ENCODE data around the gene DENND10.
"Not testable (repeated sequence)": the region's sequence is repeated elsewhere in the genome, so short reads cannot be mapped to it uniquely, and the experiment has no call there.

DENND10 gene

DNA sequence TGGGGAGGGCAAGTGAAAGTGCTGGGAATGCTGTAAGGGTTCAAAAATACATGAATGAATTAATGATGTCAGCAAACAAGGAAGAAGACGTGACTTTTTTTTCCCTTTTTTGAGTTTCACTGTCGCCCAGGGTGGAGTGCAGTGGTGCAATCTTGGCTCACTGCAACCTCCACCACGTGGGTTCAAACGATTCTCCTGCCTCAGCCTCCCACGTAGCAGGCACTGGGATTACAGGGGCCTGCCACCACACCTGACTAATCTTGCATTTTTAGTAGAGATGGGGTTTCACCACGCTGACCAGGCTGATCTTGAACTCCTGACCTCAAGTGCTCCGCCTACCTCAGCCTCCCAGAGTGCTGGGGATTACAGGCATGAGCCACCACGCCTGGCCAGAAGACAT, 30.0 kb downstream of the DENND10 start:
- Histone ChIP-seq H3F3A (ENCODE audit: control insufficient read depth, insufficient read depth) (no peaks in the 10 kb centered on the region; the same call in 1 of the 2 replicates), H3K27ac (ENCODE audit: low read depth, low read length) (no peak overlapping the region), H3K9me2 (replicated peaks; ENCODE audit: control insufficient read depth, low read length) (no peaks in the 10 kb centered on the region), H3K36me3 (ENCODE audit: control insufficient read depth, low read length) (peaks cover 43% of the 10 kb centered on the region), H4K20me1 (ENCODE audit: control insufficient read depth, insufficient read depth, low read depth, low read length) (no peaks in the 10 kb centered on the region), H3K4me1 (ENCODE audit: control insufficient read depth, low read length) (peaks cover 32% of the 10 kb centered on the region), H3K79me2 (ENCODE audit: control insufficient read depth, low read length) (no peaks in the 10 kb centered on the region), H3K4me2 (ENCODE audit: low read length) (no peak overlapping the region), H3K4me3 (ENCODE audit: low read length) (no peak overlapping the region), H3K27me3 (ENCODE audit: control insufficient read depth, low read length) (no peaks in the 10 kb centered on the region), H3K9me3 (ENCODE audit: control insufficient read depth, insufficient read depth, low read length) (no peaks in the 10 kb centered on the region)
- TF ChIP-seq, protein P1, sequence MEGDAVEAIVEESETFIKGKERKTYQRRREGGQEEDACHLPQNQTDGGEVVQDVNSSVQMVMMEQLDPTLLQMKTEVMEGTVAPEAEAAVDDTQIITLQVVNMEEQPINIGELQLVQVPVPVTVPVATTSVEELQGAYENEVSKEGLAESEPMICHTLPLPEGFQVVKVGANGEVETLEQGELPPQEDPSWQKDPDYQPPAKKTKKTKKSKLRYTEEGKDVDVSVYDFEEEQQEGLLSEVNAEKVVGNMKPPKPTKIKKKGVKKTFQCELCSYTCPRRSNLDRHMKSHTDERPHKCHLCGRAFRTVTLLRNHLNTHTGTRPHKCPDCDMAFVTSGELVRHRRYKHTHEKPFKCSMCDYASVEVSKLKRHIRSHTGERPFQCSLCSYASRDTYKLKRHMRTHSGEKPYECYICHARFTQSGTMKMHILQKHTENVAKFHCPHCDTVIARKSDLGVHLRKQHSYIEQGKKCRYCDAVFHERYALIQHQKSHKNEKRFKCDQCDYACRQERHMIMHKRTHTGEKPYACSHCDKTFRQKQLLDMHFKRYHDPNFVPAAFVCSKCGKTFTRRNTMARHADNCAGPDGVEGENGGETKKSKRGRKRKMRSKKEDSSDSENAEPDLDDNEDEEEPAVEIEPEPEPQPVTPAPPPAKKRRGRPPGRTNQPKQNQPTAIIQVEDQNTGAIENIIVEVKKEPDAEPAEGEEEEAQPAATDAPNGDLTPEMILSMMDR (IDR thresholded peaks at IDR 0.05; ENCODE audit: low read depth, low read length, poor library complexity, severe bottlenecking) = no peak
- no peak for TF ChIP-seq EZH2phosphoT487 (IDR thresholded peaks at IDR 0.05; ENCODE audit: borderline replicate concordance, low read length)

DNA sequence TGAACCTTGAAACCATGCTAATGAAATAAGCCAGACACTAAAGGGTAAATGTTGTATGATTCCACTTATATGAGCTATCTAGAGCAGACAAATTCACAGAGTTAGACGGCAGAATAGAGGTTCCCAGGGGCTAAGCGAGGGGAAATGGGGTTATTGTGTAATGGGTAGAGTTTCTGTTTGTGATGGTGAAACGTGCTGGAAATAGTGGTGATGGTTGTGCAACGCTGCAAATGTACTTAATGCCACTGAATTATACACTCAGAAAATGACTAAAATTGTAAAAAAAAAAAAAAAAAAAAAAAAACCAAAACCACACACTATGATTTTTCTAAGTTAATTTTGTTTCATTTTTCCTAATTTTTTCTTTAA, 31.6 kb downstream of the DENND10 start:
- peaks cover 33% of the 10 kb centered on the region for H3K4me1 ChIP-seq (ENCODE audit: control insufficient read depth, low read length)
- no peaks in the 10 kb centered on the region for H3K27me3 ChIP-seq (ENCODE audit: control insufficient read depth, low read length)
- no peaks in the 10 kb centered on the region for H3K9me2 ChIP-seq (replicated peaks; ENCODE audit: control insufficient read depth, low read length)
- H3K4me2 ChIP-seq (ENCODE audit: low read length) = no peak overlapping the region
- no peak overlapping the region for H3K4me3 ChIP-seq (ENCODE audit: low read length)
- no peaks in the 10 kb centered on the region for H3K9me3 ChIP-seq (ENCODE audit: control insufficient read depth, insufficient read depth, low read length)
- H3F3A ChIP-seq (ENCODE audit: control insufficient read depth, insufficient read depth) = no peaks in the 10 kb centered on the region; the same call in 1 of the 2 replicates
- H3K79me2 ChIP-seq (ENCODE audit: control insufficient read depth, low read length) = no peaks in the 10 kb centered on the region
- TF ChIP-seq, protein P1 (IDR thresholded peaks at IDR 0.05; ENCODE audit: low read depth, low read length, poor library complexity, severe bottlenecking) = no peak
- no peak for TF ChIP-seq EZH2phosphoT487 (IDR thresholded peaks at IDR 0.05; ENCODE audit: borderline replicate concordance, low read length)
- no peaks in the 10 kb centered on the region for H4K20me1 ChIP-seq (ENCODE audit: control insufficient read depth, insufficient read depth, low read depth, low read length)
- H3K27ac ChIP-seq (ENCODE audit: low read depth, low read length) = no peak overlapping the region
- peaks cover 45% of the 10 kb centered on the region for H3K36me3 ChIP-seq (ENCODE audit: control insufficient read depth, low read length)

DNA sequence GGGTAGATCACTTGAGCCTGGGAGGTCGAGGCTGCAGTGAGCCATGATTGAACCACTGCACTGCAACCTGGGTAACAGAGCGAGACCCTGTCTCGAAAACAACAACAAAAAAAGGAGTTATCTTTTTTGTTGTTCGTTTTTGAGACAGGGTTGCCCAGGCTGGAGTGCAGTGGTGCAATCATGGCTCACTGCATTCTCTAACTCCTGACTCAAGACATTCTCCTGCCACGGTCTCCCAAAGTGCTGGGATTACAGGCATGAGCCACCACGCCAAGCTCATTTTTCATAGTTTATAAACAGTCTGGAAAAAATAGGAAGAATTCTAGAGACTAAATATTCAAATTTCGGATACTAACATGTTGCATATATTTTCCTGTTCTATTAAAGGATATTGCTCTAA, 32.2 kb downstream of the DENND10 start:
- TF ChIP-seq EZH2phosphoT487 (IDR thresholded peaks at IDR 0.05; ENCODE audit: borderline replicate concordance, low read length) = no peak
- TF ChIP-seq, protein P1 (IDR thresholded peaks at IDR 0.05; ENCODE audit: low read depth, low read length, poor library complexity, severe bottlenecking) = no peak
- Histone ChIP-seq H3K4me2 (ENCODE audit: low read length) (peak overlapping the region; percentile 4; the same call in 1 of the 2 replicates), H3K27ac (ENCODE audit: low read depth, low read length) (no peak overlapping the region), H3K79me2 (ENCODE audit: control insufficient read depth, low read length) (no peaks in the 10 kb centered on the region), H3F3A (ENCODE audit: control insufficient read depth, insufficient read depth) (peaks cover under 1% of the 10 kb centered on the region), H3K4me3 (ENCODE audit: low read length) (no peak overlapping the region), H3K9me3 (ENCODE audit: control insufficient read depth, insufficient read depth, low read length) (no peaks in the 10 kb centered on the region), H4K20me1 (ENCODE audit: control insufficient read depth, insufficient read depth, low read depth, low read length) (0 out of 2 replicates have a peak, but pooled peaks cover 4% of the 10 kb centered on the region), H3K36me3 (ENCODE audit: control insufficient read depth, low read length) (peaks cover 46% of the 10 kb centered on the region), H3K4me1 (ENCODE audit: control insufficient read depth, low read length) (peaks cover 27% of the 10 kb centered on the region), H3K27me3 (ENCODE audit: control insufficient read depth, low read length) (no peaks in the 10 kb centered on the region), H3K9me2 (replicated peaks; ENCODE audit: control insufficient read depth, low read length) (no peaks in the 10 kb centered on the region)

DNA sequence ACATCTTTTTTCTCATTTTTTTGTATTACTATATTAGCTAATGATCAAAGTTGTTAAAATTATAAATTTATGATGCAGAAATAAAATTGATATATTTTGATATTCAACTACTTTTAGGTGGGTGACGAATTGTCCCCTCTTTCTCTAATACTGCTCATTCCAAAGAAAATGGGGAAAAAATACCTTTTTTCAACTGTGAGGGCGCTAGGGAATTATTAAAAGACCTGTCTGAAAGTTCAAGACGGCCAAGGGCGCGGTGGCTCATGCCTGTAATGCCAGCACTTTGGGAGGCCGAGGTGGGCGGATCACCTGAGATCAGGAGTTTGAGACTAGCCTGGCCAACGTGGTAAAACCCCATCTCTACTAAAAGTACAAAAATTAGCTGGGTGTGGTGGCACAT, 34.0 kb downstream of the DENND10 start:
- H3K79me2 ChIP-seq (ENCODE audit: control insufficient read depth, low read length); H3K27me3 ChIP-seq (ENCODE audit: control insufficient read depth, low read length); H3K27ac ChIP-seq (ENCODE audit: low read depth, low read length); H3K4me3 ChIP-seq (ENCODE audit: low read length); H4K20me1 ChIP-seq (ENCODE audit: control insufficient read depth, insufficient read depth, low read depth, low read length); H3K9me3 ChIP-seq (ENCODE audit: control insufficient read depth, insufficient read depth, low read length); H3F3A ChIP-seq (ENCODE audit: control insufficient read depth, insufficient read depth); H3K9me2 ChIP-seq (replicated peaks; ENCODE audit: control insufficient read depth, low read length); H3K4me2 ChIP-seq (ENCODE audit: low read length): not testable (repeated sequence)
- Histone ChIP-seq H3K4me1 (ENCODE audit: control insufficient read depth, low read length) (peaks cover 12% of the 10 kb centered on the region), H3K36me3 (ENCODE audit: control insufficient read depth, low read length) (peaks cover 41% of the 10 kb centered on the region)
